Tibial nerve (tissue), 4 donors: ENCODE results near the gene VRK1. TPM values are rescaled to one million over a fixed set of nuclear protein-coding genes. Genes with fewer than 3 reads are reported as not detected.

Source experiments
- DNase-seq, 2 donors: peaks; one replicate each; pipeline ENCODE4 v3.0.0-alpha.2; 2019; ENCODE audit warnings: low spot score in 2 of 2
- H3K27ac ChIP-seq, 4 donors: fragments of 200-600 bp; sonication (generic) in 3 of 4; one replicate each; pipeline ENCODE4 v1.5.1; 2017 to 2019; ENCODE audit warnings: mild to moderate bottlenecking in 1 of 4
- H3K27me3 ChIP-seq, 2 donors: fragments of 200-600 bp; sonication (generic) in 1 of 2; one replicate each; pipeline versions ENCODE4 v1.5.1 to v1.6.0; 2017 to 2019
- H3K36me3 ChIP-seq, 3 donors: fragments of 200-600 bp; sonication (generic); one replicate each; pipeline ENCODE4 v1.5.1; 2018 to 2019
- H3K4me1 ChIP-seq, 4 donors: fragments of 200-600 bp; sonication (generic) in 3 of 4; one replicate each; pipeline ENCODE4 v1.5.1; 2017 to 2019
- H3K4me3 ChIP-seq, 4 donors: fragments of 200-600 bp; sonication (generic) in 3 of 4; one replicate each; pipeline ENCODE4 v1.5.1; 2017 to 2019; ENCODE audit warnings: mild to moderate bottlenecking in 1 of 4, moderate library complexity in 1 of 4
- H3K9me3 ChIP-seq, 4 donors: fragments of 200-600 bp; sonication (generic) in 3 of 4; one replicate each; pipeline ENCODE4 v1.5.1; 2017 to 2019
- EP300 ChIP-seq, 2 donors: sonication (generic); formaldehyde crosslinking; IDR thresholded peaks; one replicate each; pipeline ENCODE4 v1.6.1; 2017; ENCODE audit warnings: antibody characterized with exemption in 2 of 2, mild to moderate bottlenecking in 1 of 2
- POLR2A ChIP-seq, 2 donors: fragments of 450-650 bp; IDR thresholded peaks; one replicate each; pipeline ENCODE4 v1.6.1; 2017; ENCODE audit warnings: antibody characterized with exemption in 2 of 2, mild to moderate bottlenecking in 2 of 2, moderate library complexity in 2 of 2
- WGBS, 2 donors: methylation state at CpG; one replicate each; pipeline ENCODE4 v1.1.5; 2018; 5-methylcytosine and 5-hydroxymethylcytosine counted together
- total RNA-seq, 4 donors: library from RNA; depleted of rRNA; stranded (reverse); fragments of >200 nt; gene quantifications; one replicate each; pipeline ENCODE4 v1.1.0, GENCODE V29; 2016
- TF ChIP-seq, protein P1 (sequence below), 5 experiments: fragments of 200-600 bp in 3 of 5; fragments of 450-650 bp in 2 of 5; sonication (generic) in 3 of 5; IDR thresholded peaks; one replicate each; pipeline ENCODE4 v1.5.1; 2016 to 2019; ENCODE audit warnings: antibody characterized with exemption in 5 of 5, mild to moderate bottlenecking in 3 of 5, moderate library complexity in 2 of 5

Gene VRK1
- total RNA-seq, 4 donors from 2014 or later = 5.4 to 11.0 (median 9.0) TPM

DNA sequence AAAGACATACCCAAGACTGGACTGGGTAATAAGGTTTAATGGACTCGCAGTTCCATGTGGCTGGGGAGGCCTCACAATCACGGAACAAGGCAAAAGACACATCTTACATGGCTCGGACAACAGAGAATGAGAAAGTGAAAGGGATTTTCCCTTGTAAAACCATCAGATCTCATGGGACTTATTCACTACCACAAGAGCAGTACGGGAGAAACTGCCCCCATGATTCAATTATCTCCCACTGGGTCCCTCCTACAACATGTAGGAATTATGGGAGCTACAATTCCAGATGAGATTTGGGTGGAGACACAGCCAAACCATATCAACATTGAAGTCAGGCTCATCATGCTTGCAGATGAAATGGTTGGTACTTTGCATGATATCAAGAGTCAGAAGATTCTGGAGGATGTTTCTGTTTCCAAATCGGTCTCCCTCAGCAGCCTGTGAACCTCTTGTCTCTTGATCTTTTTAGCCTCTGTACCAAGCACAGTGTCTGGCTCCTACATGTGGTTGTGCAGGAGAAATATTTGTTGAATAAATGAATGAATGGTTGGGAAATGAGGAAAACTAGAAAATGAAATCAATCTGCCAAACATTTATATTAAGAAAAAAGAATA is 98.6 kb downstream of the VRK1 start:
- H3K27ac ChIP-seq = no peak overlapping the region
- H3K4me1 ChIP-seq = no peaks in the 10 kb centered on the region
- 90 to 92% methylated on average over 5 of the region's 5 CpGs for WGBS, 2 donors
- H3K9me3 ChIP-seq = no peaks in the 10 kb centered on the region
- no peak for DNase-seq
- TF ChIP-seq, protein P1, sequence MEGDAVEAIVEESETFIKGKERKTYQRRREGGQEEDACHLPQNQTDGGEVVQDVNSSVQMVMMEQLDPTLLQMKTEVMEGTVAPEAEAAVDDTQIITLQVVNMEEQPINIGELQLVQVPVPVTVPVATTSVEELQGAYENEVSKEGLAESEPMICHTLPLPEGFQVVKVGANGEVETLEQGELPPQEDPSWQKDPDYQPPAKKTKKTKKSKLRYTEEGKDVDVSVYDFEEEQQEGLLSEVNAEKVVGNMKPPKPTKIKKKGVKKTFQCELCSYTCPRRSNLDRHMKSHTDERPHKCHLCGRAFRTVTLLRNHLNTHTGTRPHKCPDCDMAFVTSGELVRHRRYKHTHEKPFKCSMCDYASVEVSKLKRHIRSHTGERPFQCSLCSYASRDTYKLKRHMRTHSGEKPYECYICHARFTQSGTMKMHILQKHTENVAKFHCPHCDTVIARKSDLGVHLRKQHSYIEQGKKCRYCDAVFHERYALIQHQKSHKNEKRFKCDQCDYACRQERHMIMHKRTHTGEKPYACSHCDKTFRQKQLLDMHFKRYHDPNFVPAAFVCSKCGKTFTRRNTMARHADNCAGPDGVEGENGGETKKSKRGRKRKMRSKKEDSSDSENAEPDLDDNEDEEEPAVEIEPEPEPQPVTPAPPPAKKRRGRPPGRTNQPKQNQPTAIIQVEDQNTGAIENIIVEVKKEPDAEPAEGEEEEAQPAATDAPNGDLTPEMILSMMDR (IDR thresholded peaks at IDR 0.05) = no peak
- no peak for TF ChIP-seq EP300 (IDR thresholded peaks at IDR 0.05)
- no peak for TF ChIP-seq POLR2A (IDR thresholded peaks at IDR 0.05)
- no peaks in the 10 kb centered on the region for H3K27me3 ChIP-seq
- no peaks in the 10 kb centered on the region for H3K36me3 ChIP-seq
- no peak overlapping the region for H3K4me3 ChIP-seq

DNA sequence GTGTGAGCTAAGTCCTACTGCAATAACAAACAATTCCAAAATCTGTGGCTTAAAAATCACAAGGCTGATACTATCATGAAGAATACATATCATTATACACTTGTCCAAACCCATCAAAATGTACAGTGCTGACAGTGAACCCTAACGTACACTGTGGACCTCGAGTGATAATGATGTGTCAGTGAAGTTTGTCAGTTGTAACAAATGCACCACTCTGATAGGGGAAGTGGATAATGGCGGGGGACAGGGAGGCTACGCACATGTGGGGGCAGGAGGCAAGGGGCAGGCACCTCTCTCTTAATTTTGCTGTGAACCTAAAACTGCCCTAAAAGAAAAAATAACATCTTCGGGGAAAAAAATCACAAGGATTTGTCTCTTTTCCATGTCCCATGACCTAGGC is 100.0 kb downstream of the VRK1 start:
- Histone ChIP-seq H3K27me3 (no peaks in the 10 kb centered on the region), H3K4me3 (no peak overlapping the region), H3K9me3 (no peaks in the 10 kb centered on the region), H3K4me1 (no peaks in the 10 kb centered on the region), H3K36me3 (no peaks in the 10 kb centered on the region), H3K27ac (no peak overlapping the region)
- TF ChIP-seq POLR2A (IDR thresholded peaks at IDR 0.05) (no peak), EP300 (IDR thresholded peaks at IDR 0.05) (no peak)
- TF ChIP-seq, protein P1 (IDR thresholded peaks at IDR 0.05) = no peak
- WGBS, 2 donors = 93% methylated on average over 5 of the region's 5 CpGs
- DNase-seq = no peak

DNA sequence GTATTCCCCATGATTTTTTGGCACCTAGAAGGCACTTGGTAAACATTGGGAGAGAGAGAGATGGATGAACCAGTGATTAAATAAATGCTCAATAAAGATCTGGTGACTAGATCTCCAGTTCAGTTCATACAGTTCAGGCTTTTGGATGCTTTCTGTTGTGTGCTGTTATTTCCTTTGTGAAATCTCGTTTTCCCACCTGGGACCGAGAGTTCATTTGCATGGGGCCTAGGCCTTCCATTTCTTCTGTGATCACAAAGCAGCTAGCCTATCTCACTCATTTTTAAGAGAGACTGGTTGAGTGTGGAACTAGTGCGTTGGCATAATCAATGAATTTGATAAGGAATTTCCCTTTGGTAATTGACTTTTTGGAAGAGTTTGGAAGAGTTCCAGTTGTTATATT is 104.0 kb downstream of the VRK1 start:
- no peaks in the 10 kb centered on the region for H3K36me3 ChIP-seq
- TF ChIP-seq POLR2A (IDR thresholded peaks at IDR 0.05) = no peak
- TF ChIP-seq, protein P1 (IDR thresholded peaks at IDR 0.05) = no peak
- TF ChIP-seq EP300 (IDR thresholded peaks at IDR 0.05) = no peak
- H3K27ac ChIP-seq = no peak overlapping the region
- H3K4me1 ChIP-seq = no peaks in the 10 kb centered on the region
- DNase-seq = no peak
- no peaks in the 10 kb centered on the region for H3K27me3 ChIP-seq
- H3K9me3 ChIP-seq = no peaks in the 10 kb centered on the region
- 86 to 90% methylated on average over 3 of the region's 3 CpGs for WGBS, 2 donors
- H3K4me3 ChIP-seq = no peak overlapping the region

DNA sequence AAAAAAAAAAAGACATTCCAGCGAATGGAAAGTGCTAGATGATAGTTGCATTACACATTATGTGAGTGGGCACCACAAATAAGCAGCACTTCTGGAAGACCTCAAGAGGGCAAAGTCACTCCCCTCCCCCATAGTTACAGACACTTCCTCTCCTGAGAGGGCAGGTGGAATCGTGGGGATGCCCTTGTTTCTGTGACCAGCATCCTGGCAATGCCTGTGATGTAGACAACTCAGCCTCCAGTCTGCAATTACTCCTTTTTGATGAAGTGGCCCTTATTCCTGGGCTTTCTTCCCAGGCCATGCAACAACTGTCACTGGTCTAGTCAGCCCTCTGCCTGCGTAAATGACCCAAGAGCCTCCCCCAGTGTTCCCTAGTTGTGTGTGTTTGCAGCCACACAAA is 104.8 kb downstream of the VRK1 start:
- H3K4me3 ChIP-seq = no peak overlapping the region
- H3K9me3 ChIP-seq = no peaks in the 10 kb centered on the region
- H3K36me3 ChIP-seq = no peaks in the 10 kb centered on the region
- no peaks in the 10 kb centered on the region for H3K27me3 ChIP-seq
- TF ChIP-seq, protein P1 (IDR thresholded peaks at IDR 0.05) = no peak
- TF ChIP-seq EP300 (IDR thresholded peaks at IDR 0.05) (no peak), POLR2A (IDR thresholded peaks at IDR 0.05) (no peak)
- 80 to 90% methylated on average over 3 of the region's 3 CpGs for WGBS, 2 donors
- no peak overlapping the region for H3K27ac ChIP-seq
- no peaks in the 10 kb centered on the region for H3K4me1 ChIP-seq
- no peak for DNase-seq

DNA sequence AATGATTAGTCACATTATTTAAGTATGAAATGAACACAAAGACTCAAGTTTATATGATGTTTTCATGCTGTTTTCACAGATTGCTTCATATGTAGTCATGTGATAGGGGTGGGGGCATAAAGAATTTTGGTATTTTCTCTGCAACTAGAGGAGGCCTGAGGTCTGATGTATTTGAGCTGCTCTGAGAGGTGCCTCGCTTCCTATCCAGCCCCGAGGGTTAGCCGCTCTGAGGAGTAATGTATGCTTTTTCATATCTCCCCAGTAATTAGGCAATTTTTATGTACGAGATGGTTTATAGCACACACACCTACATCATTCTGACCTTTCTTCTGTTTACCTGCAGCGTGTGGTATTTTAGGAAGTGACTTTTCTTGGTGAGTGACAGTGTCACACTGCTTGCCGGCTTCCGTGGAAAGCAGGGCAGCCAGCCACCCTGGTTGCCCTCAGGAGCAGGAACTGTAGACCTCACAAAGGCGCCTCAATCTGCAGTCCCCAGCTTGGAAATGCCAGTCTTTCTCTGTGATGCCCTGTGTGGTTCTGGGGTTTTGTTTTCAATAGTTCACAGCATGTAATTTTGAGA is 106.4 kb downstream of the VRK1 start:
- Histone ChIP-seq H3K27me3 (no peaks in the 10 kb centered on the region), H3K27ac (no peak overlapping the region), H3K4me1 (no peaks in the 10 kb centered on the region), H3K9me3 (peaks cover 0 to 4% (median 0%) of the 10 kb centered on the region in 4 donors), H3K36me3 (no peaks in the 10 kb centered on the region), H3K4me3 (no peak overlapping the region)
- no peak for DNase-seq
- TF ChIP-seq POLR2A (IDR thresholded peaks at IDR 0.05) = no peak
- no peak for TF ChIP-seq EP300 (IDR thresholded peaks at IDR 0.05)
- TF ChIP-seq, protein P1 (IDR thresholded peaks at IDR 0.05) = no peak
- 87 to 90% methylated on average over 8 of the region's 8 CpGs for WGBS, 2 donors
